Upper lobe of right lung (tissue), 1 donor: Measurements from ENCODE around the gene BAZ2A. TPM values are rescaled to one million over a fixed set of nuclear protein-coding genes. Genes with fewer than 3 reads are reported as not detected.
A peak's percentile ranks its signal among the peaks of the same experiment; 100 is the strongest.
"Not testable (repeated sequence)": the region's sequence is repeated elsewhere in the genome, so short reads cannot be mapped to it uniquely, and the experiment has no call there.

Source experiments
- ATAC-seq: fragments of 200-7000 bp; cut with Tn5 transposase; one replicate; pipeline ENCODE4 v1.9.1; 2020; ENCODE audit warnings: mild to moderate bottlenecking, moderate library complexity
- DNase-seq: peaks from one replicate; pipeline ENCODE4 v3.0.0-alpha.2; 2020
- H3K27ac ChIP-seq: fragments of 200-600 bp; one replicate; pipeline ENCODE4 v1.8.0; 2022
- H3K27me3 ChIP-seq: fragments of 200-600 bp; one replicate; pipeline ENCODE4 v1.8.0; 2022; ENCODE audit warnings: mild to moderate bottlenecking
- H3K36me3 ChIP-seq: fragments of 200-600 bp; one replicate; pipeline ENCODE4 v1.8.0; 2022
- H3K4me1 ChIP-seq: fragments of 200-600 bp; one replicate; pipeline ENCODE4 v1.8.0; 2022
- H3K4me3 ChIP-seq: fragments of 200-600 bp; one replicate; pipeline ENCODE4 v1.8.0; 2022; ENCODE audit warnings: mild to moderate bottlenecking
- H3K9me3 ChIP-seq: fragments of 200-600 bp; one replicate; pipeline ENCODE4 v1.8.0; 2022
- intact Hi-C: fragments of 100-400 bp; cut with DNase I; formaldehyde crosslinking; loops from one replicate; pipeline ENCODE4 v1.11.0; 2022
- total RNA-seq: library from RNA; stranded (reverse); fragmentation: NEBNext Ultra II Directional; extraction: Animal tissue kit (Norgen Biotek cat#: 25700); gene quantifications from one replicate; pipeline ENCODE4 v1.2.1, GENCODE V29; 2021
- TF ChIP-seq, protein P1 (sequence below): fragments of 200-600 bp; IDR thresholded peaks from one replicate; pipeline ENCODE4 v1.8.0; 2022; ENCODE audit warnings: antibody characterized with exemption
- donor health status: DM: no; HTN: yes; CAD: no; lungs with severe emphysema.

Gene BAZ2A
- total RNA-seq, 1 donor from 2014 or later, result 98.5 TPM

DNA sequence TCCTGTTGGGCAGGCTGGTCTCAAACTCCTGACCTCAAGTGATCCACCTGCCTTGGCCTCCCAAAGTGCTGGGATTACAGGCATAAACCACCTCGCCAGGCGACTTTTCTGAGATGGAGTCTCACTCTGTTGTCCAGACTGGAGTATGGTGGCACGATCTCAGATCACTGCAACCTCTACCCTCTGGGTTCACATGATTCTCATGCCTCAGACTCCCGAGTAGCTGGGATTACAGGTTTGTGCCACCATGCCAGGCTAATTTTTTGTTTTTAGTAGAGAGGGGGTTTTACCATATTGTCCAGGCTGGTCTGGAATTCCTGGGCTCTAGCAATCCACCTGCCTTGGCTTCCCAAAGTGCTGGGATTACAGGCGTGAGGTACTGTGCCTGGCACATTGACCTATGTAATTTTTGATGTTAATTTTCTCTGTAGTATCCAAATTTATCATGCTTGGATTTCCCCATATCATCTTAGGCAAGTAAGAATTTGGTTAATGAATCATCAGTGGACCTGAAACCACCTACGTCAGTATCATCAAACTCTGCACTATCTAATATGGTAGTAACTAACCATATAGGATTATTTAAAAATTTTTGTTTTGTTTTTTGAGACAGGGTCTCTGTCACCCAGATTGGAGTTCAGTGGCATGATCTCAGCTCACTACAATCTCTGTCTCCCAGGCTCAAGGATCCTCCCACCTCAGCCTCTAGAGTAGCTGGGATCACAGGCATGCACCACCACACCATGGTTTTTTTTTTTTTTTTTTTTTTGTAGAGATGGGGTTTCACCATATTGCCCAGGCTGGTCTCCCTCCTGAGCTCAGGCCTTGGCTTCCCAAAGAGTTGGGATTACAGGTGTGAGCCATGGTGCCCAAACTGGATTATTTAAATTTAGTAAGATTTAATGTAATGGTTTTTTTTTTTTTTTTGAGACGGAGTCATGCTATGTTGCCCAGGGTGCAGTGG, 27.6 kb upstream of the BAZ2A start:
- Histone ChIP-seq H3K27ac (no peak overlapping the region), H3K27me3 (no peaks in the 10 kb centered on the region), H3K4me3 (no peak overlapping the region), H3K9me3 (no peaks in the 10 kb centered on the region), H3K36me3 (peaks cover 1% of the 10 kb centered on the region), H3K4me1 (no peaks in the 10 kb centered on the region)
- DNase-seq (no peak), ATAC-seq (no peak)
- TF ChIP-seq, protein P1, sequence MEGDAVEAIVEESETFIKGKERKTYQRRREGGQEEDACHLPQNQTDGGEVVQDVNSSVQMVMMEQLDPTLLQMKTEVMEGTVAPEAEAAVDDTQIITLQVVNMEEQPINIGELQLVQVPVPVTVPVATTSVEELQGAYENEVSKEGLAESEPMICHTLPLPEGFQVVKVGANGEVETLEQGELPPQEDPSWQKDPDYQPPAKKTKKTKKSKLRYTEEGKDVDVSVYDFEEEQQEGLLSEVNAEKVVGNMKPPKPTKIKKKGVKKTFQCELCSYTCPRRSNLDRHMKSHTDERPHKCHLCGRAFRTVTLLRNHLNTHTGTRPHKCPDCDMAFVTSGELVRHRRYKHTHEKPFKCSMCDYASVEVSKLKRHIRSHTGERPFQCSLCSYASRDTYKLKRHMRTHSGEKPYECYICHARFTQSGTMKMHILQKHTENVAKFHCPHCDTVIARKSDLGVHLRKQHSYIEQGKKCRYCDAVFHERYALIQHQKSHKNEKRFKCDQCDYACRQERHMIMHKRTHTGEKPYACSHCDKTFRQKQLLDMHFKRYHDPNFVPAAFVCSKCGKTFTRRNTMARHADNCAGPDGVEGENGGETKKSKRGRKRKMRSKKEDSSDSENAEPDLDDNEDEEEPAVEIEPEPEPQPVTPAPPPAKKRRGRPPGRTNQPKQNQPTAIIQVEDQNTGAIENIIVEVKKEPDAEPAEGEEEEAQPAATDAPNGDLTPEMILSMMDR, result no peak
- intact Hi-C loops, result no loop called here

DNA sequence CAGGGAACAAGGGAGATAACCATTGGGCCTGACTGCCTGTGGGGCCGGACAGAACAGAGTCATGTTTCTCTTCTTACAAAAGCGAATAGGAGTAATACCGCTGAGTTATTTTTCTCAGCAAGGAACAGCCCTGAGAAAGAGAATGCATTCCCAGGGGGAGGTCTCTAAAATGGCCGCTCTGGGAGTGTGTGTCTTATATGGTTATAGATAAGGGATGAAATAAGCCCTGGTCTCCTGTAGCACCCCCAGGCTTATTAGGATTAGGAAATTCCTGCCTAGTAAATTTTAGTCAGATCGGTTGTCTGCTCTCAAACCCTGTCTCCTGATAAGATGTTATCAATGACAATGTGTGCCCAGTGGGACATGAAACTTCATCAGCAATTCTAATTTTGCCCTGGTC, 23.7 kb upstream of the BAZ2A start:
- H3K9me3 ChIP-seq, H3K27me3 ChIP-seq, ATAC-seq, H3K4me1 ChIP-seq, H3K27ac ChIP-seq, DNase-seq, intact Hi-C loops, H3K4me3 ChIP-seq, H3K36me3 ChIP-seq: not testable (repeated sequence)

DNA sequence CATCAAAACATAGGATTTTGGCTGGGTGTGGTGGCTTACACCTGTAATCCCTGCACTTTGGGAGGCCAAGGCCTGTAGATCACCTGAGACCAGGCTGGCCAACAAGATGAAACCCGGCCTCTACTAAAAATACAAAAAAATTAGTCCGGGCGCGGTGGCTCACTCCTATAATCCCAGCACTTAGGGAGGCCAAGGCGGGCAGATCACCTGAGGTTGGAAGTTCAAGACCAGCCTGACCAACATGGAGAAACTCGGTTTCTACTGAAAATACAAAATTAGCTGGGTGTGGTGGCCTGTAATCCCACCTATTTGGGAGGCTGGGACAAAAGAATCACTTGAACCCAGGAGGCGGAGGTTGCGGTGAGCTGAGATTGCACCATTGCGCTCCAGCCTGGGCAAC, 17.9 kb upstream of the BAZ2A start:
- H3K27ac ChIP-seq, H3K4me3 ChIP-seq, DNase-seq, intact Hi-C loops, H3K27me3 ChIP-seq, H3K9me3 ChIP-seq, ATAC-seq: not testable (repeated sequence)
- Histone ChIP-seq H3K36me3 (peaks cover 17% of the 10 kb centered on the region), H3K4me1 (peaks cover 22% of the 10 kb centered on the region)

DNA sequence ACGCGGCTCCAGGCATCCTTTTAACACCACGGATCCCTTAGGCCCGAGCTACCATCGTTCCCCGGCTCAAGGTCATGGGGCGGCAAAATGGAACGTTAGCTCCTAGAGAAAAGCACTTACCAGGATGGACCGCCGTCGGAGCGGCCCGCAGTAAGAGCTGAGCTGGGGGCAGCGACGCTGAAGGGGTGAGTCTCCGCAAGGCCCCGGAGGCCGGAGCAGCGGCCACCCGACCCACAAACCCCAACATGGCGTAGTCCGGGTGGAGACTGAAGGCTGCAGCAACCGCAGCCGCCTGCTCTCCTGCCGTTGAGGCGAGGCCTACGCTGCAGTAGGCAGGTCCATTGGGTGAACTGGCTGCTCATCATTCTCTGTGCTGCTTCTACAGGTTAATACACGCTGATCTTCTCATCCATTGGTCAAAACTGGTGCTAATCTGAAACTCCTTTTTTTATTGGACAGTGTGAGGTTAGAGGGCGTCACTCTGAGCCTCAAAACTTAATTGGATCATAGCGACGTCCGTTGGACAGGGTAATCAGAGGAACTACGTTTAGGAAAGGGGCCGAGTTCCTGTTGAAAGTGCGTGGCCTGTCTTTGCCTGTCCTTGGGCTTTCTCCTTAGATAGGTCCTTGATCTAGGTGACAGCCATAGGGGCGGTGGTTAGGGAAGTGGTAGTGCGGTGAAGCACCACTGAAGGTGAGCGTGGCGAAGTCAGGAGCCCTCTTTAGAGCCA, 15.8 kb upstream of the BAZ2A start, which contains the start of gene ATP5F1B:
ATP5F1B (minus strand) TSS at position 268 of the 730 bp plus-strand sequence; CDS start at position 247, 21 bp downstream.
- Histone ChIP-seq H3K36me3 (peaks cover 39% of the 10 kb centered on the region), H3K27ac (peak within 1 kb of the TSS; percentile 97), H3K4me1 (peaks cover 22% of the 10 kb centered on the region), H3K9me3 (no peaks in the 10 kb centered on the region), H3K4me3 (peak within 1 kb of the TSS; percentile 100), H3K27me3 (no peaks in the 10 kb centered on the region)
- ATAC-seq (peak; percentile 99), DNase-seq (peak; percentile 96)
- intact Hi-C loops, result no loop called here
- TF ChIP-seq, protein P1, result no peak

DNA sequence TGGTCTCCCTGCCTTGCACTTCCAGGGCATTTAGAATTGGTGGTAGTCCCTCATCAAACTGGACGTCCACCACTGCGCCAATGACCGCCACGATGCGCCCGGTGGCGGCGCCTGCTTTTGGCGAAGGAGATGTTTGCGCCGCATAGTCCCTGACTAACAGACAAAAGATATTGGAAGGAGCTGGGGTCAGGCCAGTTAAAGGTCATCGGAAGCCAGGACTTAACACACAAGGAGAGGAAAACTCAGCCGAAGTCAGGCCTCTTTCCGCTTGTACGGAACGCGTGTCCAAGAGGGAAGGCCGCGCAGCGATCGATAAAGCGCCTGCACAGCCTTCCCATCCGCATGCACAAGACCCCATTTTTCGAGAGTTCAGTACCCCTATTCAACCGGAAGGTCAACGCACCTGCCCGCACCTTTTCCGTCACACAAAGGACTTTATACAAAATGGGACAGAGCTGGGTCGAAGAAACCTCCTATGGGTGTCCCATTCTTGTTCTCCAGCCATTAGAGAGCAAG, 15.1 kb upstream of the BAZ2A start:
- Histone ChIP-seq H3K4me3 (peak overlapping the region; percentile 100), H3K9me3 (no peaks in the 10 kb centered on the region), H3K27me3 (no peaks in the 10 kb centered on the region), H3K36me3 (peaks cover 45% of the 10 kb centered on the region), H3K27ac (peak overlapping the region; percentile 97), H3K4me1 (peaks cover 22% of the 10 kb centered on the region)
- TF ChIP-seq, protein P1, result no peak
- ATAC-seq (no peak), DNase-seq (no peak)
- intact Hi-C loops, result no loop called here

DNA sequence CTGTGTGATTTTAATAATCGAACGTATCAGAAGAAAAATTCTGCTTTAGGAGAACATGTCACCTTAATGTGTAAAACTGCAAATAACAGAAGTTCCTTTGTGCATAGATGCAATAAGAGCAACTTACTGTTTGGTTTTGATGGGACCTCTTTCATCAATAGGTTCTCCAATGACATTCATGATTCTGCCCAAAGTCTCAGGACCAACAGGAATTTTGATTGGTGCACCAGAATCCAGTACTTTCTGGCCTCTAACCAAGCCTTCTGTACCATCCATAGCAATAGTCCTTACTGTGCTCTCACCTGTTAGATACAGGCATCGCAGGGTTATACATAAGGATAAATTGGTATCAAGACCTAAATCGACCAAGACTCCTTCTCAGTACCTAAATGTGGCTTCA, 14.5 kb upstream of the BAZ2A start:
- Histone ChIP-seq H3K36me3 (peaks cover 51% of the 10 kb centered on the region), H3K9me3 (no peaks in the 10 kb centered on the region), H3K4me1 (peaks cover 22% of the 10 kb centered on the region), H3K27me3 (no peaks in the 10 kb centered on the region), H3K27ac (peak overlapping the region; percentile 97), H3K4me3 (peak overlapping the region; percentile 100)
- intact Hi-C loops, result no loop called here
- no peak for DNase-seq
- no peak for ATAC-seq
- TF ChIP-seq, protein P1, result no peak
